ENCODE measurements around the gene GRM7. TPM values are rescaled to one million over a fixed set of nuclear protein-coding genes. Genes with fewer than 3 reads are reported as not detected.

GRM7 gene
- total RNA-seq, 1 experiment from 2014 or later, result not detected

- no peak for TF ChIP-seq POLR2AphosphoS5 (IDR thresholded peaks at IDR 0.05; ENCODE audit: low read depth, low read length)
- no peak for TF ChIP-seq SIN3A (IDR thresholded peaks at IDR 0.05; ENCODE audit: low read depth)
- TF ChIP-seq, protein P1, sequence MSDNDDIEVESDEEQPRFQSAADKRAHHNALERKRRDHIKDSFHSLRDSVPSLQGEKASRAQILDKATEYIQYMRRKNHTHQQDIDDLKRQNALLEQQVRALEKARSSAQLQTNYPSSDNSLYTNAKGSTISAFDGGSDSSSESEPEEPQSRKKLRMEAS (IDR thresholded peaks at IDR 0.05), result no peak
- TF ChIP-seq ZNF274 (IDR thresholded peaks at IDR 0.05; ENCODE audit: low read depth, low read length), result no peak
- no peak for TF ChIP-seq EGR1 (IDR thresholded peaks at IDR 0.05; ENCODE audit: low read depth)
- no peak for TF ChIP-seq JUND (IDR thresholded peaks at IDR 0.05)
- no peaks in the 10 kb centered on the region for H3K27me3 ChIP-seq (ENCODE audit: insufficient read depth, low read length)
- H2AFZ ChIP-seq (ENCODE audit: low read depth, low read length, poor library complexity, severe bottlenecking), result no peak overlapping the region
- ChIA-PET RAD21 (ENCODE audit: low non-redundant PET in 1 of 2, low total read pairs in 2 of 2, uncharacterized antibody in 2 of 2, unreplicated experiment in 2 of 2) (no interaction called here), CTCF (no interaction called here), POLR2A (no interaction called here)
- DNase-seq (ENCODE audit: low read depth, low spot score) (no peak), ATAC-seq (no peak)
- H3K9me3 ChIP-seq (ENCODE audit: control insufficient read depth in 1 of 2, insufficient read depth in 1 of 2, low read depth in 1 of 2, low read length in 2 of 2), result no peaks in the 10 kb centered on the region
- H3K4me2 ChIP-seq (ENCODE audit: low read length), result no peak overlapping the region
- intact Hi-C loops (cut with micrococcal nuclease), result no loop called here
- no peaks in the 10 kb centered on the region for H3K9me2 ChIP-seq (ENCODE audit: insufficient read depth)
- BruUV-seq (replicated peaks), result no TSS peak
- no peak overlapping the region for H3K27ac ChIP-seq (ENCODE audit: low read depth, low read length)
- no peak overlapping the region for H3K9ac ChIP-seq (ENCODE audit: low read length)
- no peaks in the 10 kb centered on the region for H3K79me2 ChIP-seq (ENCODE audit: insufficient read depth, low read length)
- H3K36me3 ChIP-seq (ENCODE audit: control insufficient read depth in 1 of 2, insufficient read depth in 2 of 2, low read length in 2 of 2), result no peaks in the 10 kb centered on the region
- peaks cover 0 to under 1% of the 10 kb centered on the region in 2 experiments; a peak in 1 of 4 replicates for H3K4me1 ChIP-seq (ENCODE audit: control insufficient read depth in 1 of 2, insufficient read depth in 2 of 2, low read length in 2 of 2)
- no peaks in the 10 kb centered on the region for H4K20me1 ChIP-seq (ENCODE audit: insufficient read depth)
- no peak overlapping the region for H3K4me3 ChIP-seq (replicated peaks in 1 of 2; ENCODE audit: low read depth in 1 of 2, low read length in 2 of 2)
Measured at GRCh38 chr3:7568526-7569184, 707.7 kb downstream of the GRM7 start.

GRCh38 chr3:7573330-7573729 is 712.4 kb downstream of the GRM7 start:
- RAD21 ChIA-PET (ENCODE audit: low non-redundant PET in 1 of 2, low total read pairs in 2 of 2, uncharacterized antibody in 2 of 2, unreplicated experiment in 2 of 2), result no interaction called here
- no TSS peak for BruUV-seq (replicated peaks)
- POLR2A ChIA-PET, result no interaction called here
- TF ChIP-seq YY1 (IDR thresholded peaks at IDR 0.05; ENCODE audit: extremely low read depth, insufficient replicate concordance, low read depth, low read length), result no peak
- no peak for TF ChIP-seq POLR2AphosphoS5 (IDR thresholded peaks at IDR 0.05; ENCODE audit: low read depth, low read length)
- no peak for TF ChIP-seq CBX3 (IDR thresholded peaks at IDR 0.05; ENCODE audit: low read depth)
- Histone ChIP-seq H2AFZ (ENCODE audit: low read depth, low read length, poor library complexity, severe bottlenecking) (no peak overlapping the region), H3K9me2 (ENCODE audit: insufficient read depth) (no peaks in the 10 kb centered on the region), H3K27ac (ENCODE audit: low read depth, low read length) (no peak overlapping the region), H3K27me3 (ENCODE audit: insufficient read depth, low read length) (no peaks in the 10 kb centered on the region), H4K20me1 (ENCODE audit: insufficient read depth) (no peaks in the 10 kb centered on the region), H3K36me3 (ENCODE audit: control insufficient read depth in 1 of 2, insufficient read depth in 2 of 2, low read length in 2 of 2) (no peaks in the 10 kb centered on the region), H3K9ac (ENCODE audit: low read length) (no peak overlapping the region), H3K4me3 (replicated peaks in 1 of 2; ENCODE audit: low read depth in 1 of 2, low read length in 2 of 2) (no peak overlapping the region), H3K4me2 (ENCODE audit: low read length) (no peak overlapping the region), H3K79me2 (ENCODE audit: insufficient read depth, low read length) (no peaks in the 10 kb centered on the region), H3K4me1 (ENCODE audit: control insufficient read depth in 1 of 2, insufficient read depth in 2 of 2, low read length in 2 of 2) (no peaks in the 10 kb centered on the region), H3K9me3 (ENCODE audit: control insufficient read depth in 1 of 2, insufficient read depth in 1 of 2, low read depth in 1 of 2, low read length in 2 of 2) (no peaks in the 10 kb centered on the region)
- CTCF ChIA-PET, result no interaction called here
- intact Hi-C loops (cut with micrococcal nuclease), result no loop called here
- DNase-seq (ENCODE audit: low read depth, low spot score) (no peak), ATAC-seq (no peak)
